GM18868 (cell line): Measurements from ENCODE around the gene GPR176.
A peak's percentile ranks its signal among the peaks of the same experiment; 100 is the strongest.
"Not testable (repeated sequence)": the region's sequence is repeated elsewhere in the genome, so short reads cannot be mapped to it uniquely, and the experiment has no call there.

Source experiments
- ATAC-seq: cut with Tn5 transposase; IDR thresholded peaks from one replicate; pipeline ENCODE4 v1.9.1; 2021; ENCODE audit warnings: mild to moderate bottlenecking, moderate library complexity; ENCODE audit not compliant: unreplicated experiment

The GPR176 gene

DNA sequence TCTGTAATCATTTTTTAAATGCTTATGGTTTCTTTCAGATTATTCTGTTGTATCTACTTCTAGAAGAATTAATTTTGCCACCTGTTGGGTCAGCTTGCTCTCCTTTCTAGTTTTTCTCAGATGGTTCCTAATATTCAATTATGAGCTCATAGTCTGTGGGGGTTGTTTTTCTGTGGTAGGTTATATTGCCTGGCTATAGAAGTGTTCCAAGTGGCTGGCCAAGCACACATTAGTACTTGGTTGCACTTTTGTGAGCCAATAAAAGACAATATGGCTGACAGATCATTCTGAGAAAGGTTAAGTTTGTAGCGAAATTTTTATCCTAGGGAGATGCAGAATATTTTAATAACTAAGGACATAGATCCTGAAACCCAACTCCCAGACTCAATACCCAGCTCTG is 105.6 kb downstream of the GPR176 start:
- ATAC-seq: peak; percentile 63

DNA sequence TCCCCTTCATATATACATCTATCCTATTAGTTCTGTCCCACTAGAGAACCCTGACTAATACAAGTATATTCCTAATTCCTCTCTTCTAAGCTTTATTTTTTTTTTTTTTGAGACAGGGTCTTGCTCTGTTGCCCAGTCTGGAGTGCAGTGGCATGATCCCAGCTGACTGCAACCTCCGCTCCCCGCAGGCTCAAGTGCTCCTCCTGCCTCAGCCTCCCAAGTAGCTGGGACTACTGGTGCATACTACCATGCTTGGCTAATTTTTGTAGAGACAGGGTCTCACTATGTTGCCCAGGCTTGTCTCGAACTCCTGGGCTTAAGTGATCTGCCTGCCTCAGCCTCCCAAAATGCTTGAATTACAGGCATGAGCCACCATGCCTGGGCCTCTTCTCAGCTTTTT is 107.4 kb downstream of the GPR176 start:
- not testable (repeated sequence) for ATAC-seq

DNA sequence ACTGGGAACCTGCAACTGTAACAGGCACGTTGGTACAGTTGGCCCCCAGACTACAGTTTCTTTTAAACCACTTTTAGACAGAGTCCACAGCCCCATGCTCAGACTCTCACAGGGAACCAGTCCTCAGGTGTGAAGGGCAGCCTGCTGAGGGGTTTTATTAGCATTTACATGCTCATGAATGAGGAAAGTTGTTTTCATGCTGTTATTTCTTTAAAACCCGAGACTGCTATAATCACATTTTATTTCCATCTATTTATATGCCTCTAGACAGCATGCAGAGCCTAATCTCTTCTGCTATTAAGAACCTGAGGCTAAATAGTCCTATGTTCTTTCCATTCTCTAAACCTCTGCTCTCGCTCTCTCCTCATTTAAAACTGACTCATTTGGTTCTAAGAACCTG is 111.2 kb downstream of the GPR176 start:
- ATAC-seq: no peak

DNA sequence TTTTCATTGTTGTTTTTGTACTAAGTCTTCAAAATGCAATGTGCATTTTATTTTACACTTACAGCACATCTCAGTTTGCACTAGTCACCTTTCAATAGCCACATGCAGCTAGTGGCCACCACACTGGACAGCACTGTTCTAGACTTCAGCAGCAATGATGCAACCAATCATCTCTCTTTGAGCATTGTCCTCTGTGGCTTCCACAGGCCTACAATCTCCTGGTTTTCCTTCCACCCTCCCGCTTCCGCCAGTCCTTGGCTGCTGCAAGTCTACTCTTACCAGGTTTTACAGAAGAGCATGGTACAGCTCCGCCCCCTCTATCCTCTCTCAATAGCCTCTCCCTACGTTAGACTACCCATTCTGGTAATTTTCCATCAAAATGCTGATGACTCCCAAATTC is 112.3 kb downstream of the GPR176 start:
- ATAC-seq: no peak

DNA sequence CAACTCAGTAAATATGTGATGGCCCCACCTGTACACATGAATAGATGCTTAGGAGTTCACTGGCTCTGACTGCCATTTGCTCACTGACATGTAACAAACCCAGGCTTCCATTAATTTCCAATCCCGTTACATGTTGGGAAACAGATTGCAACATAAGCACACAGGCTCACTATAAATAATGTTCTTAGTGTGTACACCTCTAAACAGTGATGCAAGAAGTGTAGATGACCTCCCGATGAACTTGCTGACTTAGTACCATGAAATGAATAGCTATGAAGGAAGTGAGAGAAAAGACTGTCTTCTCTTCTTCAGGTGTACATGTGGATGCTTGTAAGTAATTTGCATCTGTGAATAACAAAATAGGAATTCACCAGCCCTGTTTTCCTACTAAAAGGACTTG is 116.0 kb downstream of the GPR176 start:
- ATAC-seq: peak; percentile 72

DNA sequence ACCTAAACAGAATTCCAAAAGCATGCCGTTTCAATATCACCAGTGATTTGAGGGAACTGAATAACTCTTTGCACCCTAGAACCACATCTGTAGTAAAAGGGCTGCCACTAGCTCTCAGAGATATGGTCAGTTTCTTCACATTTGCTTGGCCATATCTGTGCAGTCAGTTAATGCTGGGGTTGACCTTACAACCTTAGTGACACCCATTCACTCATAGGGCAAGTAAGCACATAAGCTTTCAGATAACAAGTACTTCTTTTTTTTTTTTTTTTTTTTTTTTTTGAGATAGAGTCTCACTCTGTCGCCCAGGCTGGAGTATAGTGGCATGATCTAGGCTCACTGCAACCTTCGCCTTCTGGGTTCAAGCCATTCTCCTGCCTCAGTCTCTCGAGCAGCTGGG is 117.0 kb downstream of the GPR176 start:
- ATAC-seq: no peak

DNA sequence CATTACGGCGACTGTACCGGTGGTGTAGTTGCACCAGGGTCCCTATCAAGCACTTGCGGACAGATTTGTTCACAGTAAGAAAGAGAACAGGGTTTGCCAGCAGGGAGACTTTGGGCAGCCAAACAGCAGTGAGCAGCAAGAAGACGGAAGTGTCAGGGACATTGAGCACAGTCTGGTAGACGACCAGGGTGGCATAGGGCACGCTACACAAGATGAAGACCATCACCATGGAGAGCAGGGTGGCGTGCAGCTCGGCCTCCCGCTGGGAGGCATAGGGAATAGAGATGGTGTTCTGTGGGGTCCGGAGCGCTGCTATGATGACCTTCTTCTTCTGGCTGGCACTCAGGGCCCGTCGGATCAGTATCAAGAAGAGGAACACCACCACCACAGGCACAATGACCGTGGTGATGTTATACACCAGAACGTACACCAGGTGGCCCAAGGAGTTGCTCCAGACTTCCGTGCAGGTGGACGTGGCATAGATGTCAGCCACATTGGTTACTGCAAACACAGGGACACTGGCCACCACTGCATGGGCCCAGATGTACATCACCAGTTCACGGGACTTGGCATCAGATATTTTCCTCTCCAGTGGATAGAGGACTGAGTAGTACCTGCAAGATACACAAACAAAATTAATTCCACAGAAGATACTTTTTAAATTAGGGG is 118.3 kb downstream of the GPR176 start:
- peak; percentile 85 for ATAC-seq

DNA sequence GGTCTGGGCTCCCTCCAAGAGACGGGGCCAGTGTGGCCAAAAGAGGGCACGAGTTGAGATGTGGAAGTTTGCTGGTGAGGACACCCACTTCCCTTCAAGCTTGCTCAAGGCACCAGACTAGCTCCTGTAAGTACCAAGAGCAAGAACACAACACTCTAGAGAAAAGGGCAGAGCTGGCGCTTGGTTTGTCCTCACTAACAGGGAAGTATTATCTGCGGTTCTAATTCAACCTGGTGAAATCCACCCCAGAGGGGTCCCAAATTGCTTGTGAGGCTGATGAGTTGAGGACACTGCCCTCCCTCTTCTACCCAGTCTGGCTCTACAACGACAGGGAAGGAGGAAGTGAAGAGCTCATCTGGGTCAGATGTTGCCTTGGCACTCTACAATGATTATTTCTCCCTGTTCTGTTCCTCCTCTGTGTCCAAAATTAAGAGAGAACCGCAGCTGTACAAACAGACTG is 120.5 kb downstream of the GPR176 start:
- no peak for ATAC-seq

DNA sequence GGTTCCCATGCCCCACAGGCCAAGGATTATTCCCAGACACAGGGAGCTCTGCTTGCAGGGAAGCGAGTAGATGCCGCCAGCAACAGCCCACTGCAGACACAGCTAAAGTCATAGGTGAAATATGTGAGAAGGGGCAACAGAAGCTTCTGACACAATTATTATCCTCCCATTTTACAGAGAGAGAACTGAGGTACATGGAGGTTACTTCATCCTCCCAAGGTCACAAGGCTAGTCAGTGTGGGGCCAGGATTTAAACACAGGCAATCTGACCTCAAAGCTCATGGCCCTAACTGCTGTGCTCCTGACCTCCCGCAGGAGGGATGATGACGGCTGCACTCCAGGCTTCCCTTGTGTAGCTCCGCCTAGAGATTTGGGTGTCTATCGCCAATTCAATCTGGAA is 121.7 kb downstream of the GPR176 start:
- ATAC-seq: no peak

DNA sequence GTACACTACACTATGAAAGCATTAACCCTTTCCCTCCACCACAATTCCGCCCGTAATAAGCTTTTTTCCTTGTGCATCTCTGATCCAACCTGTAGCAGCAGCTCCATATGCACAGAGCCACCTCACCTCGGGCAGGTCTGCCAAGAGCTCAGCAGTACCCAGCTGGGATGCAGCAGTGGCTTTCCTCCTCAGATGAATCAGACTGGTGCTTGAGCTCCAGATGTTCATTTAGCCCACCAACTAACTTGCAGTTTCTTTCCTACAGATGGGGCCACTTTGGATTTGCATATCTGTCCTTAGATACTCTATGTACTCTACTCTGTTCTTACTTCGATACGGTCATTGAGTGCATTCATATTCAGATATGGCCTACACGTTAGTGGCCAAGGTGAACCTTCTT is 122.7 kb downstream of the GPR176 start:
- ATAC-seq: no peak

DNA sequence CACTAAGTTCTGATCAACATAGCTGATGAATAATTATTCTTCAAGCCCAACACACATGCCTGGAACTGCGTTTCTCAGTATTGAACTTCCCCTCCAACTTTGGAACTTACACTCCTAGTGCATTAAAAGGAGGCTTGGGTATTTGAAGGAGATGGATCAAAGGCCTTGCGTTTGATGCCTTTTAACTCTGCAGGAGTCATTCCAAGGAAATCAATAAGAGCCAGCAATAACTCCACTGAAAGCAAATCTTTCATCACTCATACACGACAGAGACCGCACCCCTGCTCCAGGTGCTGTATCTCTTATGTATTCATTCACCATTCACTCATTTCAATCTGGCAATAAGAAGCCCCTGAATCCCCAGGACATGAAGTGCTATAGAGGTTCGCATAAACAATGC is 123.5 kb downstream of the GPR176 start:
- ATAC-seq: no peak

DNA sequence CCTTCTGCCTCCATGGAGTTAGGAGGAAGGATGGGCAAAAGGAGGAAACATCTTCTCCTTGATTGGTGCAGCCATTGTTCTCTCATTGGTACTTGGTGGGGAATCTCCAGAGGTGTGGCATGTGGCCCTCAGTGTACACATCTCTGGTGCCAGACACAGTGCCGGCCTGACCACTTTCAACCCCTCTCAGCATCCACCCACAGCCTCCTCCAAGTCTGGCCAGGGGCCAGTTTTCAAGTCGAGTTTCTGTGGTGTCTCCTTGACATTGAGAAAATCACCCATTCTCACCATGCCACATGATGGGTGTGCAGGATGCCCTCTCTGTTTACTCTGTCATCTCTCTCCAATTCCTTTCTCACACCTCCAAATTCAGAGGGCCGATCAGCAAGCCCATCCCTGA is 124.6 kb downstream of the GPR176 start:
- no peak for ATAC-seq

DNA sequence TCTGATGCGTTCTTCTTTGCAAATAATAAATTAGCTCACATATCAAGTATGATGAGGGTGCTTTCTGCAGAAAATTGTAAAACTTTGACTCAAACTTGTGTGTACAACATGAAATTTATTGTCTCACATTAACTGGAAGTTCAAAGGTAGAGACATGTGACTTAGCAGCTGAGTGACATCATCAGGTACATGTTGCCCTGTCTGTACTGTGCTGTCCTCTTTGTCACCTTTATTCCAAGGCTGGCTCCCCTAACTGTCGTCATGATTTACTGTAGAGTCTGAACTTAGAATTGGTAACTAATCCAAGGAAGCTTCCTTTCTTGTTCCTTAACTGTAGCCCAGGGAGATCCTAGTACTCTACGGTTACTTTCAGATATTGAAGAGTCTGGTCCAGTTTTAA is 125.1 kb downstream of the GPR176 start:
- ATAC-seq: no peak

DNA sequence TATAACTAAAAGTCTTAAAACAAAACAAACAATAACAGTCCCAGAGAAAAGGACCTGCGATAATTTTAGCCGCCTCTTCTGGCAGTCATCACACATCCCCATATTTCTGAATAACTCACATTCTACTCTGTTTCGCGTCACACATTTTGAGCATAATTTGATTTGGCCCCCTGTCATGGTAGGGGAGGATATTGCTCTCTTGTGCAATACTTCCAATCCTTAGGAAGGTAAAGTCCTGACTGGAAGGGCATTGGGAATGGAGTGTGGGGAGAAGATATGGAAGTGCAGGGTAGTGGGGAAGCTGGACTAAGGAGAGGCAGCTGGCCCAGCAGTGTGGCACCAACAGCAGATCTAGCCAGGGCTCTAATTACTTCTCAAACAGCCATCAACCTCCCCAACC is 126.1 kb downstream of the GPR176 start:
- no peak for ATAC-seq

DNA sequence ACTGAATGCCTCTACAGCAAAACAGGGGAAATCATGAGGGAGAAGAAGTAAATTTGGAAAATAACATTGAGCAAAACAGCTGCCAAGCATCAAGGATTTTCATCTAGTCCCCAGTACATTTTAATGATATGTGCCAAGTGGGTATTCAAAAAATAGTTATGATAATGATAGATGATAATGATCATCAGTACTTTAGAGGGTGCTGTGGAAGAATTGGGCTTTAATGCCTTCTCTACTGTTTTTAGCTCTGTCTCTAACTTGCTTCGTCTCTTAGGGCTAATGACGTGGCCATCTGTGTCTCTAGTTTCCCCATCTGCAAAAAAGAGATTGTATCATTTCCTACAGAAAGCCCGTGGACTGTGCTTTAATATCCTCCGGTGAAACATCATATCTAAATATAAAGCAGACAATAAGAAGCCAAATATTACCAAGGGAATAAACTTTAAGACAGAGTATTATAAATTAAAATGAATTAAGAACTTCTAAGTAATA is 127.2 kb downstream of the GPR176 start:
- no peak for ATAC-seq

DNA sequence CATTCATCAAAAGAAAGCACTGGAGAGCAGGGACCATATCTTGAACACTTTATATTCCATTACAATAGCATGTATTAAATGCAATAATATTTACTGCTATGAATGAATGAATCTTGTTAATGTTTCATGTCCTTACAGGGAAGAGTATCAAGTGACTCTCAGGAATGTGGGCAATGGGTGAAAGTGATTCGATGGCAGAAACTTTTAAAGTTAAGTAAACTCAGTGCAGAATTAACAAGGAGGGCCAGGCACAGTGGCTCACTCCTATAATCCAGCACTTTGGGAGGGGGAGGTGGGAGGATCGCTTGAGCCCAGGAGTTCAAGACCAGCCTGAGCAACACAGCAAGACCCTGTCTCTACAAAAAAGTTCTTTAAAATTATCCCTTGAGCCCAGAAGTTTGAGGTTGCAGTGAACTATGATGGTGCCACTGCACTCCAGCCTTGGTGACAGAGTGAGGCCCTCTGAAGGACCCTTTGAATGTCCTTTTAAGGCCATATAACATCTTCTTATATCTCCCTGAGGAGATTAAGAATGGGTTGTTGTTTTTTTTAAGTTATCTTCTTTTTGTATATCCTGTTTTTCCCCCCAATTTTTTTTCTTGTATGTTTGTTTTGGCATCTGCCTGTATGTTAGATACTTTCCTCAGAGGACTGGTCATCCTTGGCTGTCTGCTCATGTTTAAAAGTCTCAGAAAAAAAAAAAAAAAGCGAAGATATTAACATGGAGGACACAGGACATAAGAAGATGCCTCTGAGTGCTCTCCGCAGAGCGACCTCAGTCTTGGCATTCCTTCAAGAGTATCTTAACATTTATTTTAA is 127.8 kb downstream of the GPR176 start:
- ATAC-seq: no peak

DNA sequence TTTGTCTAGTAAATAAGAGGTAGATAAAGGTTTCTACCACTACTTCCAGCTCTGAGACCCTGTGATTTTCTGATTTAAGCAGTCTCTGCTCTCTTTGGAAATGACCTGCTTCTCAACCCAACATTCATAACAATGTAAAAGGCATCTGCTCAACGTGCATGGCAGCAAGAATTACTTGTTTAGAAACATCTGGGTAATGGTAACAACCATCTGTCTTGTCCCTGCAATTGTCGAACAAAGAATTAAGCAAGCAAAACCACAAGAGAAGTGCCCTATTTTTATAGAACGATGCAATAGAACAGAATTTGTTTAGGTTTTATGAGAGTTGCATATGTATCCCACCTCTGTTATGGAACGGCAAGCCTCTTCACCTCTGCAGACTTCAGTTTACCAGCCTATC is 130.3 kb downstream of the GPR176 start:
- ATAC-seq: no peak

DNA sequence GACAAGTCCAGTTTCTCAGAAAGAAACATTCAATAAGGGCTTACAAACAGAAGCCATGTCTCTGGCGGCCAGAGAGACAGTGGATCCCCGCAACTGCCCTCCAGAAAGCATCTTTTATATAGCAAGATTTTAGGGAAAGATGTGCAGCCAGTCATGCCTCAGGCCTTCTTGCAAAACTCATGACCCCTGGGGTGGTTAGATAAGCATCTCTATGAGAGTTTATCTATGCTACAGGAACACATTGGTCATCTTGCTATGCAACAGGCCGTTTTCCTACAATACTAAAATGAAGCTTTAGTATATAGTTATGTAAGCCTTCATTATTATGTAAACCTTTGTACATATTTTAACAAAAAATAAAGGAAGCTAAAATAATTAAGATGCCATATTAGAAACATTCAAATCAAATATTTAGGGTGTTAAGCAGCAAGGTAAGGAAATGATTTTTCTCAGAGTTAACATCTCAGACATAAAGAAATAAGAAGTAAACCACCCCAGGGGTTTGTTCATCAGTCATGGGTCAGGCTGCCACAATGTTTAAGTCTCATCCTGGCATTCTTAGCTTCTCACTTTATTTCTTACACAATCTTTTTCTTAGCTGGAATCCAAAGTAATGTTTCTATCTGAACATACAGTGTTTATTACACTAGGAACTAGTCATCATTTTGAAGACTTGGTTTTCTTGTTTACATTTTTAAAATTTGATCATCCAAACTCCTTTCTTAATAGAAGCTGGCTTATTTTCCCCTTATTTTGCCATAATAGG is 131.1 kb downstream of the GPR176 start:
- no peak for ATAC-seq

DNA sequence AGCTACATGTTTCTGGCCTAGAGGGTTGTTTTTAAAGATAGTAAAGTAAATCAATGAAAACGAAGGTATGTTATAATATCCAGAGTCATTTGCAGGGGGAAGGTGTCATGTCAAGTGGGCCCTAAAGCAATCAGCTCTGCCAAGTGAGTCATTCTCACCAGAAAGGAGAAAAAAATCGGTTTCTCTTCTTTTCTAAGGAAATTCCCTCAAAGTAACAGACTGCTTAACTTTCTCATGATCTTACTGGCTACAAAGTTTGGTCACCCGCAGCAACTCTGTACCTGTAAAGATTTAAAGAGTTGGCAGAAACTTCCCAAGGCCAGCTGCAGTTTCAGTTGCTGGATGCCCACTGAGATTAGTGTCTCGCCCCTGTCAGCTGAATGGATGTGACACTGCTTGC is 132.0 kb downstream of the GPR176 start:
- peak; percentile 74 for ATAC-seq

DNA sequence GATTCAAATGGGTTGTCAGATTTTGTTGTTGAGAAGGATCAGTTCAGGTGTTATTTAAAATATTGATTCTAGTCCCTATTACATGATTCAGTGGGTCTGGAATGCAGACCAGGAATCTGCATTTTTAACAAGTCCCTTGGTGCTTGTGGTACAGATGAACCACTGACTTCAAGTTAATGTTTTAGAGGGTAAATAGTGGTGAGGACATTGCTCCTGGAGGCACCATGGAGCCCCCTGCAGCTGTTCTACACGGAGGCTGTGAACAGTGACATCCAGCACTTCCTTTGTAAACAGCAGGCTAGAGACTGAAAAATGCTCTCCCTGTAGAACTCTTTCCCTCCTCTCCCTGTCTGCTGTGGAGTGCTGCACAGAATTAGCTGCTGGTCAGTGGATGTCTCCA is 132.6 kb downstream of the GPR176 start:
- no peak for ATAC-seq

DNA sequence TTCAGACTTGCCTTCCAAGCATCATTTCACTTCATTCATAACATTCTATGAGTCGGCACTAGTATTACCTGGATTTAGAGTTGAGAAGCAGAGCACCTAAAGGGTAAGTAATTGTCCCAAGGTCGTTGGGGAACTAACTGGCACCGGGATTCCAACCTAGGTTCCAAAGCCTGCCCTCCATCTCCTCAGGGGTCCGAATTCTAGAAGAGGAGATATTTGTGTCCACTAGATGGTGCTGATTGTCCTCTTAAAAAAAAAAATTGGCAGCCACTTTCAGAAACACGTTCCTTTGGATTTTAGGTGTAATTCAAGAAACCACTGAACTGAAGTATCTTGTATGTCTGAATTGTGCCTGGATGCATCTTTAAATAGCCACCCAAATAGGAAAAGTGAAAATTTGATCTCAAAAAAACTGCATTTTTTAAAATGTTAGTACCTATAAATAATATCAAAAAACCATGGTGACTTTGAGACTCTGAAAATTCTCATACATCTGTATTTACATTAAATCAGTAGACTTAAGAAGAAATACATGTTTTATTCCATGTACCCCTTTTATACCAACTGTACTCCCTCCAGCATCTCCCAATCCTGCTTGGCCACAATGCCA is 133.5 kb downstream of the GPR176 start:
- no peak for ATAC-seq
